PC-3 (cell line): Measurements from ENCODE around the gene PTPRQ. TPM values are rescaled to one million over a fixed set of nuclear protein-coding genes. Genes with fewer than 3 reads are reported as not detected.

ENCODE experiments used
- ATAC-seq: fragments of 200-7000 bp; cut with Tn5 transposase; 2 replicates; pipeline ENCODE4 v1.9.1; 2020; ENCODE audit warnings: mild to moderate bottlenecking, moderate library complexity
- BruUV-seq: library from RNA; stranded (reverse); fragments of 400-500 nt; replicated peaks from 2 replicates; lab custom pipeline; 2021; lab: Mats Ljungman, UMichigan
- CTCF ChIA-PET: fragments of 300-600 bp; sonication (Branson Sonifier 250); formaldehyde crosslinking; loops from one replicate; lab custom pipeline; 2022; ENCODE audit warnings: antibody characterized with exemption; lab: Charles Lee
- POLR2A ChIA-PET: fragments of 300-600 bp; sonication (Branson Sonifier 250); formaldehyde crosslinking; loops from one replicate; lab custom pipeline; 2022; ENCODE audit warnings: antibody characterized with exemption; ENCODE audit not compliant: unreplicated experiment; lab: Charles Lee
- DNase-seq: peaks from one replicate; pipeline ENCODE4 v3.0.0-alpha.2; 2015
- H2AFZ ChIP-seq: fragments of 300-600 bp; sonication (generic); 2 replicates; pipeline ENCODE4 v1.6.0; 2016; ENCODE audit warnings: antibody characterized with exemption, low read length
- H3F3A ChIP-seq: fragments of 300-600 bp; sonication (generic); one replicate; pipeline ENCODE4 v1.6.0; 2017; ENCODE audit warnings: antibody characterized with exemption, low read length, control low read depth, mild to moderate bottlenecking; ENCODE audit not compliant: unreplicated experiment
- H3K27ac ChIP-seq: fragments of 300-600 bp; sonication (generic); 2 replicates; pipeline ENCODE4 v1.5.1; 2016; ENCODE audit warnings: mild to moderate bottlenecking, low read length
- H3K27me3 ChIP-seq: fragments of 300-600 bp; sonication (generic); 2 replicates; pipeline ENCODE4 v1.6.1; 2016; ENCODE audit warnings: low read length, mixed read lengths
- H3K36me3 ChIP-seq: fragments of 300-600 bp; sonication (generic); 2 replicates; pipeline ENCODE4 v1.6.1; 2016; ENCODE audit warnings: low read depth, mixed run types, low read length, mixed read lengths
- H3K4me1 ChIP-seq: fragments of 300-600 bp; sonication (generic); 2 replicates; pipeline ENCODE4 v1.5.1; 2016; ENCODE audit warnings: low read length; ENCODE audit not compliant: insufficient read depth
- H3K4me2 ChIP-seq: fragments of 300-600 bp; sonication (generic); 2 replicates; pipeline ENCODE4 v1.6.0; 2016; ENCODE audit warnings: low read length
- H3K4me3 ChIP-seq: fragments of 300-600 bp; sonication (generic); 2 replicates; pipeline ENCODE4 v1.5.1; 2016; ENCODE audit warnings: mild to moderate bottlenecking, low read length, mixed read lengths
- H3K79me2 ChIP-seq: fragments of 300-600 bp; sonication (generic); 2 replicates; pipeline ENCODE4 v1.6.1; 2017; ENCODE audit warnings: low read length, mixed read lengths
- H3K9ac ChIP-seq: fragments of 300-600 bp; sonication (generic); 2 replicates; pipeline ENCODE4 v1.6.0; 2016; ENCODE audit warnings: mild to moderate bottlenecking, low read length
- H3K9me2 ChIP-seq: fragments of 300-600 bp; sonication (generic); replicated peaks from 2 replicates; pipeline ENCODE4 v1.6.1; 2016; ENCODE audit warnings: mixed run types, low read length, mixed read lengths
- H3K9me3 ChIP-seq: fragments of 300-600 bp; sonication (generic); 2 replicates; pipeline ENCODE4 v1.6.1; 2016; ENCODE audit warnings: low read length, mixed read lengths
- H4K20me1 ChIP-seq: fragments of 300-600 bp; sonication (generic); 2 replicates; pipeline ENCODE4 v1.6.1; 2016; ENCODE audit warnings: low read length, mixed read lengths
- EZH2 ChIP-seq: fragments of 300-600 bp; sonication (generic); IDR thresholded peaks from one replicate; pipeline ENCODE4 v1.6.1; 2017; ENCODE audit warnings: antibody characterized with exemption, mild to moderate bottlenecking, low read length; ENCODE audit not compliant: unreplicated experiment
- EZH2phosphoT487 ChIP-seq: fragments of 300-600 bp; sonication (generic); IDR thresholded peaks from 2 replicates; pipeline ENCODE4 v1.6.1; 2018; ENCODE audit warnings: mild to moderate bottlenecking, antibody characterized with exemption, low read length, borderline replicate concordance
- intact Hi-C: fragments of 100-400 bp; cut with micrococcal nuclease; formaldehyde crosslinking; loops from 2 replicates; pipeline ENCODE4 v1.9.0; 2023
- total RNA-seq: library from RNA; depleted of rRNA; stranded (reverse); fragments of >200 nt; gene quantifications from 2 replicates; pipeline ENCODE4 v1.2.3, GENCODE V29; 2014
- TF ChIP-seq, protein P1 (sequence below): fragments of 300-600 bp; sonication (generic); conservative IDR thresholded peaks from 2 replicates; pipeline ENCODE4 v1.5.1; 2017; ENCODE audit warnings: antibody characterized with exemption, low read depth, mild to moderate bottlenecking, low read length

The PTPRQ gene
- total RNA-seq, 1 experiment from 2014 or later, result 0.07 TPM

DNA sequence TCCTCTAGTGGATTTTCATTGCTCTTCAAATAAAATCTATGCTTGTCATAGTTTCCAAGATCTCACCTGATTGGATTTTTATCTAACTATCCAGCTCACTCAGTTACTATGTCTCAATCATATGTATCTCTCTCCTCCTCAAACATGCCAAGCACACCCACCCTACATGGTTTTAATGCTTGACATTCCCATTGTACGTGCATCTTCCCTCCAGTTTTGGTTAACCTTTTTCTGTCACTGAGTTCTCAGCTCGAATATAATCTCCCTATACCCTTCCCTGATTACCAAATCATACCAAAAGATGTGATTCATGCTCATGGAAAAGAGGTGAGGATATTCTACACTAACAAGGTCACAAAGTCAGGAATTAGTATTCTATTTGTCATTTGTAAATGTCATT, 12.0 kb upstream of the PTPRQ start:
- intact Hi-C loops, result no loop called here
- ChIA-PET POLR2A (no interaction called here), CTCF (no interaction called here)
- ATAC-seq, result no peak
- H3K36me3 ChIP-seq, result no peaks in the 10 kb centered on the region
- H3K9me3 ChIP-seq, result no peaks in the 10 kb centered on the region
- no peak overlapping the region for H3K27ac ChIP-seq
- DNase-seq, result peak; percentile 12
- no peaks in the 10 kb centered on the region for H3K4me1 ChIP-seq
- no peak overlapping the region for H3K4me3 ChIP-seq
- BruUV-seq, result no TSS peak
- H3K4me2 ChIP-seq, result no peak overlapping the region
- no peaks in the 10 kb centered on the region for H3K27me3 ChIP-seq
- H2AFZ ChIP-seq, result no peak overlapping the region
- no peaks in the 10 kb centered on the region for H3F3A ChIP-seq
- no peaks in the 10 kb centered on the region for H3K9me2 ChIP-seq
- no peak overlapping the region for H3K9ac ChIP-seq
- H4K20me1 ChIP-seq, result no peaks in the 10 kb centered on the region
- no peak for TF ChIP-seq EZH2
- no peak for TF ChIP-seq EZH2phosphoT487
- TF ChIP-seq, protein P1, sequence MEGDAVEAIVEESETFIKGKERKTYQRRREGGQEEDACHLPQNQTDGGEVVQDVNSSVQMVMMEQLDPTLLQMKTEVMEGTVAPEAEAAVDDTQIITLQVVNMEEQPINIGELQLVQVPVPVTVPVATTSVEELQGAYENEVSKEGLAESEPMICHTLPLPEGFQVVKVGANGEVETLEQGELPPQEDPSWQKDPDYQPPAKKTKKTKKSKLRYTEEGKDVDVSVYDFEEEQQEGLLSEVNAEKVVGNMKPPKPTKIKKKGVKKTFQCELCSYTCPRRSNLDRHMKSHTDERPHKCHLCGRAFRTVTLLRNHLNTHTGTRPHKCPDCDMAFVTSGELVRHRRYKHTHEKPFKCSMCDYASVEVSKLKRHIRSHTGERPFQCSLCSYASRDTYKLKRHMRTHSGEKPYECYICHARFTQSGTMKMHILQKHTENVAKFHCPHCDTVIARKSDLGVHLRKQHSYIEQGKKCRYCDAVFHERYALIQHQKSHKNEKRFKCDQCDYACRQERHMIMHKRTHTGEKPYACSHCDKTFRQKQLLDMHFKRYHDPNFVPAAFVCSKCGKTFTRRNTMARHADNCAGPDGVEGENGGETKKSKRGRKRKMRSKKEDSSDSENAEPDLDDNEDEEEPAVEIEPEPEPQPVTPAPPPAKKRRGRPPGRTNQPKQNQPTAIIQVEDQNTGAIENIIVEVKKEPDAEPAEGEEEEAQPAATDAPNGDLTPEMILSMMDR, result no peak
- H3K79me2 ChIP-seq, result no peaks in the 10 kb centered on the region

- CTCF ChIA-PET, result no interaction called here
- POLR2A ChIA-PET, result no interaction called here
- Histone ChIP-seq H3K9ac (no peak overlapping the region), H3K9me2 (no peaks in the 10 kb centered on the region), H3K79me2 (no peaks in the 10 kb centered on the region), H4K20me1 (no peaks in the 10 kb centered on the region), H3K4me2 (no peak overlapping the region), H3K9me3 (no peaks in the 10 kb centered on the region), H3K4me3 (no peak overlapping the region), H3K36me3 (no peaks in the 10 kb centered on the region), H3F3A (no peaks in the 10 kb centered on the region), H3K27me3 (no peaks in the 10 kb centered on the region), H3K4me1 (peaks cover 4% of the 10 kb centered on the region; the same call in 1 of the 2 replicates), H2AFZ (no peak overlapping the region), H3K27ac (no peak overlapping the region)
- ATAC-seq (no peak), DNase-seq (peak; percentile 40)
- no TSS peak for BruUV-seq
- intact Hi-C loops, result no loop called here
- TF ChIP-seq, protein P1, result no peak
- TF ChIP-seq EZH2phosphoT487 (no peak), EZH2 (no peak)
These were observed 2.1 kb upstream of the PTPRQ start for GRCh38 chr12:80441921-80442320.

DNA sequence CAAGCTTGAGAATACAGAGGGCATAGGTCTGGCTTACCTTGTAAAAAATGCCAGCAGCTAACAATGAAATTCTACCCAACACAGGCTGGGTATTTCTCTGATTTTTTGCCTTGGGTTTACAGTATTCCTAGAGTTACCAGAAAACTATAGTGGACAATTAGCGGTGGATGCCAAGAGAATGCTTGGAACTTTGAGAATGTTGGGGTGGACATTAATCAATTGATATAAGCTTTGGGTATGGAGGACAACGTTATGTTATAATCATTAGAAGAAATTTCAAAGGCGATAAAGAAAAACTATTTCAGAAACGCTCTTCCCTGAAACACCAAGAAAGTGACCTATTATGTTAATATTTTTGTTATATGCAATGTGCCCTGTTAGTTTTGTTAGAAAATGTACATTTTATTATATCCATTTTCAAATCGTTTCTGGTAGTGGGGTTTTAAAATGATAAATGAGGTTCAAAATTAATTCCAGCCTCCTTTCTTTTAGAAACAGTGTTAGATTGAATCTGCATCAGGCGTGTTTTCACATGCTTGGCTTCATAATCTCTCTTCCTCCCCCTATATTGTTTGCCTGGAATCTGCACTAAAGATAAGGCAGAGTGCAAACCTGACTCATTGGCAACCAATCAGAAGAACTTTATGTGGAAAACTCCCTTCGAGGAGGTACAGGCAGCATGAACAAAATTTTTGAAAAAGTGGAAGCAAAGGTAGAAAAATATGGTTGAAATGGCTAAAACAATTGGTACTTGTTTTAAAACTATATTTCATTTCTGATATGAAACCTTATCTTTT, 1.4 kb upstream of the PTPRQ start:
- H3F3A ChIP-seq, result no peaks in the 10 kb centered on the region
- TF ChIP-seq EZH2phosphoT487, result no peak
- no peak for TF ChIP-seq EZH2
- no peaks in the 10 kb centered on the region for H3K79me2 ChIP-seq
- no peak for ATAC-seq
- H3K4me1 ChIP-seq, result peaks cover 4% of the 10 kb centered on the region; the same call in 1 of the 2 replicates
- no peak overlapping the region for H3K27ac ChIP-seq
- no peak overlapping the region for H2AFZ ChIP-seq
- ChIA-PET CTCF (no interaction called here), POLR2A (no interaction called here)
- no peaks in the 10 kb centered on the region for H3K9me2 ChIP-seq
- H3K9me3 ChIP-seq, result no peaks in the 10 kb centered on the region
- no peaks in the 10 kb centered on the region for H4K20me1 ChIP-seq
- BruUV-seq, result no TSS peak
- H3K4me3 ChIP-seq, result no peak overlapping the region
- H3K36me3 ChIP-seq, result no peaks in the 10 kb centered on the region
- peak; percentile 49 for DNase-seq
- intact Hi-C loops, result no loop called here
- H3K4me2 ChIP-seq, result no peak overlapping the region
- H3K27me3 ChIP-seq, result no peaks in the 10 kb centered on the region
- no peak overlapping the region for H3K9ac ChIP-seq
